Fibroblast of lung (primary cell): ENCODE measurements around the gene SGPL1. TPM values are rescaled to one million over a fixed set of nuclear protein-coding genes. Genes with fewer than 3 reads are reported as not detected.

ENCODE experiments used
- DNase-seq, 2 donors: peaks; one replicate each; pipeline versions ENCODE4 v3.0.0 to v3.0.0-alpha.2; 2010; ENCODE audit warnings: low read depth in 2 of 2
- H2AFZ ChIP-seq: 2 replicates; pipeline ENCODE4 v1.5.1; 2012; ENCODE audit warnings: low read length, control low read depth, inconsistent platforms
- H3K27ac ChIP-seq: 2 replicates; pipeline ENCODE4 v1.5.1; 2011; ENCODE audit warnings: low read length, control low read depth; ENCODE audit not compliant: insufficient read depth
- H3K27me3 ChIP-seq: 2 replicates; pipeline ENCODE4 v1.5.1; 2011; ENCODE audit warnings: mild to moderate bottlenecking, low read length; ENCODE audit not compliant: control insufficient read depth, insufficient read depth
- H3K36me3 ChIP-seq: 2 replicates; pipeline ENCODE4 v1.5.1; 2011; ENCODE audit warnings: low read length; ENCODE audit not compliant: control insufficient read depth, insufficient read depth
- H3K4me1 ChIP-seq: 2 replicates; pipeline ENCODE4 v1.5.1; 2011; ENCODE audit warnings: low read length; ENCODE audit not compliant: control insufficient read depth, insufficient read depth; ENCODE audit errors: extremely low read depth
- H3K4me2 ChIP-seq: 2 replicates; pipeline ENCODE4 v1.5.1; 2011; ENCODE audit warnings: low read length, control low read depth; ENCODE audit not compliant: insufficient read depth; ENCODE audit errors: extremely low read depth
- H3K4me3 ChIP-seq, 4 experiments: fragments of 200-600 bp in 1 of 4; sonication (generic) in 1 of 4; replicated peaks in 1 of 4; 2 replicates each; pipeline ENCODE4 v1.5.1; 2011 to 2016; ENCODE audit warnings: low read length in 4 of 4, low read depth in 3 of 4, mild to moderate bottlenecking in 3 of 4, control low read depth in 2 of 4, inconsistent platforms in 1 of 4, mixed read lengths in 1 of 4; ENCODE audit not compliant: insufficient read depth in 1 of 4; ENCODE audit errors: control extremely low read depth in 1 of 4
- H3K79me2 ChIP-seq: 2 replicates; pipeline ENCODE4 v1.5.1; 2012; ENCODE audit warnings: mild to moderate bottlenecking, low read length, inconsistent platforms; ENCODE audit not compliant: control insufficient read depth, insufficient read depth
- H3K9ac ChIP-seq: 2 replicates; pipeline ENCODE4 v1.5.1; 2011; ENCODE audit warnings: mild to moderate bottlenecking, low read length, control low read depth; ENCODE audit not compliant: insufficient read depth
- H3K9me3 ChIP-seq: 2 replicates; pipeline ENCODE4 v1.5.1; 2012; ENCODE audit warnings: low read depth, low read length; ENCODE audit not compliant: control insufficient read depth, insufficient read depth
- H4K20me1 ChIP-seq: 2 replicates; pipeline ENCODE4 v1.5.1; 2011; ENCODE audit warnings: low read length; ENCODE audit not compliant: control insufficient read depth, insufficient read depth; ENCODE audit errors: extremely low read depth
- EZH2 ChIP-seq: IDR thresholded peaks from 2 replicates; pipeline ENCODE4 v1.5.1; 2012; ENCODE audit warnings: low read length, control low read depth, mild to moderate bottlenecking; ENCODE audit errors: missing control alignments
- polyA plus RNA-seq, 2 donors: library from polyadenylated mRNA; depleted of rRNA in 1 of 2; stranded (reverse) in 1 of 2; unstranded in 1 of 2; fragments of >200 nt; gene quantifications; 2 replicates each; pipeline ENCODE4 v1.2.1, GENCODE V29; 2011 to 2012; ENCODE audit warnings: missing spikeins in 1 of 2
- total RNA-seq: library from RNA; depleted of rRNA; stranded (reverse); fragments of >200 nt; gene quantifications from 2 replicates; pipeline ENCODE4 v1.2.1, GENCODE V29; 2014
- TF ChIP-seq, protein P1 (sequence below), 2 donors: IDR thresholded peaks in 1 of 2; conservative IDR thresholded peaks in 1 of 2; 1 replicate in 1 of 2; 2 replicates in 1 of 2; pipeline ENCODE4 v1.5.1; 2011 to 2012; ENCODE audit warnings: low read length in 2 of 2, control low read depth in 1 of 2, inconsistent platforms in 1 of 2, low read depth in 1 of 2, mild to moderate bottlenecking in 1 of 2

Gene SGPL1
- total and polyA plus RNA-seq, 2 donors (not counting 1 experiment from before 2014, with no cell fraction given) = 21.2 to 40.3 TPM

DNA sequence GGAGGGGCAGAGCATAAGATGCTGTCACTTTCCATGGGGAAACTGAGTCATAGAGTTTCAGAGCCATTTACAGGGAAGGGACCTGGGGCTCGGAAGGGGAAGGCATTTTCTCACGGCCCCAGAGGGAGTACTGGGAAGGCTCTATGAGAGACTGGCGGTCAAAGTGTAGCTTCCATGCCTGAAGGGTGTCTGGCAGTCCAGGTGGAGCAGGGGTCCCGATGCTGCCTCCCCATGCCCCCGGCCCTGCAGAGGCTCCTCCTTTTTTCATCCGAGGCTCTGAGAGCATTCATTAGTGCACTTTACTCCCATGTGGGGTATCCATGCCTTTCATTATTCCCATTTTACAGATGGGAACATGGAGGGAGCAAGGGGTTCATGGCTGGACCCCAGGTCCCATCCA, 100.5 kb downstream of the SGPL1 start:
- no peak overlapping the region for H3K9ac ChIP-seq
- H3K79me2 ChIP-seq = no peaks in the 10 kb centered on the region
- no peaks in the 10 kb centered on the region for H3K9me3 ChIP-seq
- H3K4me2 ChIP-seq = no peak overlapping the region
- no peak for TF ChIP-seq EZH2
- TF ChIP-seq, protein P1, sequence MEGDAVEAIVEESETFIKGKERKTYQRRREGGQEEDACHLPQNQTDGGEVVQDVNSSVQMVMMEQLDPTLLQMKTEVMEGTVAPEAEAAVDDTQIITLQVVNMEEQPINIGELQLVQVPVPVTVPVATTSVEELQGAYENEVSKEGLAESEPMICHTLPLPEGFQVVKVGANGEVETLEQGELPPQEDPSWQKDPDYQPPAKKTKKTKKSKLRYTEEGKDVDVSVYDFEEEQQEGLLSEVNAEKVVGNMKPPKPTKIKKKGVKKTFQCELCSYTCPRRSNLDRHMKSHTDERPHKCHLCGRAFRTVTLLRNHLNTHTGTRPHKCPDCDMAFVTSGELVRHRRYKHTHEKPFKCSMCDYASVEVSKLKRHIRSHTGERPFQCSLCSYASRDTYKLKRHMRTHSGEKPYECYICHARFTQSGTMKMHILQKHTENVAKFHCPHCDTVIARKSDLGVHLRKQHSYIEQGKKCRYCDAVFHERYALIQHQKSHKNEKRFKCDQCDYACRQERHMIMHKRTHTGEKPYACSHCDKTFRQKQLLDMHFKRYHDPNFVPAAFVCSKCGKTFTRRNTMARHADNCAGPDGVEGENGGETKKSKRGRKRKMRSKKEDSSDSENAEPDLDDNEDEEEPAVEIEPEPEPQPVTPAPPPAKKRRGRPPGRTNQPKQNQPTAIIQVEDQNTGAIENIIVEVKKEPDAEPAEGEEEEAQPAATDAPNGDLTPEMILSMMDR (conservative IDR thresholded peaks at IDR 0.05 in 1 of 2, IDR thresholded peaks at IDR 0.05 in 1 of 2; ENCODE audit: low read depth in 1 of 2, low read length in 2 of 2) = no peak
- H3K4me3 ChIP-seq = no peak overlapping the region
- H3K36me3 ChIP-seq = no peaks in the 10 kb centered on the region
- no peak for DNase-seq
- no peaks in the 10 kb centered on the region for H3K4me1 ChIP-seq
- H3K27ac ChIP-seq = no peak overlapping the region
- H2AFZ ChIP-seq = no peak overlapping the region
- H4K20me1 ChIP-seq = no peaks in the 10 kb centered on the region
- peaks cover 6% of the 10 kb centered on the region for H3K27me3 ChIP-seq

DNA sequence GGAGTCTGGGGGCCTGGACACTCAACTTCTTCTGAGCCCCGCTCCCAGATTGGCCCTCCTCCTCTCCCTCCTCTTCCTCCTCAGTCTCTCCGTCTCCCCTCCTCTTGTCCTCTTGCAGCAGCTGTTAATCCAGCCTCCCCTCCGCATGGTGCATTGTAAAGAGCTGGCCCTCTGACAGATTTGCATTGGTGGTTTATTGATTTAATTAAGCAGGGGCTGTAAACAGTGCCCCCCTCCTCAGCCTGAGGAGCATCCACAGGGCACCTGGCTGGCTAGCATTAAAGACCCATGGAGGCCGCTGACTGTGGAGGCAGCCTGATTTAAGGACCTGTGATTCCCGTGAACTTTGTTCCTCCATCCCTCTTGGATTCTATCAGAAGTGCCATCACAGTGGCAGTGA, 101.5 kb downstream of the SGPL1 start:
- Histone ChIP-seq H2AFZ (no peak overlapping the region), H3K79me2 (no peaks in the 10 kb centered on the region), H3K4me2 (no peak overlapping the region), H3K4me1 (no peaks in the 10 kb centered on the region), H3K27ac (no peak overlapping the region), H4K20me1 (no peaks in the 10 kb centered on the region), H3K9me3 (no peaks in the 10 kb centered on the region), H3K36me3 (no peaks in the 10 kb centered on the region), H3K4me3 (no peak overlapping the region), H3K27me3 (peaks cover 9% of the 10 kb centered on the region), H3K9ac (no peak overlapping the region)
- DNase-seq = no peak
- TF ChIP-seq, protein P1 (conservative IDR thresholded peaks at IDR 0.05 in 1 of 2, IDR thresholded peaks at IDR 0.05 in 1 of 2; ENCODE audit: low read depth in 1 of 2, low read length in 2 of 2) = no peak
- no peak for TF ChIP-seq EZH2

DNA sequence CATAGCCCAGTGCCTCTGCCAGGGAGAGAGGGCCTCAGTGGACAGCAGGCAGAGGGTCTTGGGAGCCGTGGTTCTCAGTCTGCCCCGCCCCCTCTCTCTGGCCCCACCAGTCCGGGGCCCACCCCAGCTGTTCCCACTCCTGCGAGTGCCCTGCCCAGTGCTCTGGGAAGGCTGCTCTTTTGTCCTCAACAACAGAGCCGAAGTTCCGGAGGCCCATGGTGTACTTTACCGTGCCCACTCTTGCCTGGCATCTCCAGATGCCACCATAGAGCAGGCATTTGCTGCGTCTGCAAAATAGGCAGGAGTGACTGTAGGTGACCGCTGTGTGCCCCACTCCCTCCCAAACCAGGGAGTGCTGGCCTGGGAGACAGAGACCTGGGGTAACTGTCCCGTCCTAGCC, 101.9 kb downstream of the SGPL1 start:
- no peak for DNase-seq
- Histone ChIP-seq H3K79me2 (no peaks in the 10 kb centered on the region), H3K36me3 (no peaks in the 10 kb centered on the region), H3K4me1 (no peaks in the 10 kb centered on the region), H3K9me3 (no peaks in the 10 kb centered on the region), H3K4me2 (no peak overlapping the region), H3K27me3 (peaks cover 9% of the 10 kb centered on the region), H3K27ac (no peak overlapping the region), H4K20me1 (no peaks in the 10 kb centered on the region), H3K4me3 (no peak overlapping the region), H3K9ac (no peak overlapping the region), H2AFZ (no peak overlapping the region)
- no peak for TF ChIP-seq EZH2
- TF ChIP-seq, protein P1 (conservative IDR thresholded peaks at IDR 0.05 in 1 of 2, IDR thresholded peaks at IDR 0.05 in 1 of 2; ENCODE audit: low read depth in 1 of 2, low read length in 2 of 2) = no peak
